NB4 (cell line): ENCODE data around the gene BLVRA.

Source experiments
- DNase-seq: peaks from one replicate; pipeline ENCODE4 v3.0.0; 2010; ENCODE audit warnings: low read depth
- H3K4me3 ChIP-seq: one replicate; pipeline ENCODE4 v1.5.1; 2011; ENCODE audit warnings: mild to moderate bottlenecking, low read depth, low read length, moderate library complexity
- CTCF ChIP-seq: IDR thresholded peaks from one replicate; pipeline ENCODE4 v1.5.1; 2012; ENCODE audit warnings: low read depth, low read length
- MAX ChIP-seq: IDR thresholded peaks from 2 replicates; pipeline ENCODE4 v1.6.1; 2011; ENCODE audit warnings: low read depth, low read length
- MYC ChIP-seq: IDR thresholded peaks from 2 replicates; pipeline ENCODE4 v1.6.1; 2011; ENCODE audit warnings: low read depth, low read length
- POLR2A ChIP-seq: IDR thresholded peaks from 2 replicates; pipeline ENCODE4 v1.6.1; 2011; ENCODE audit warnings: mild to moderate bottlenecking; ENCODE audit not compliant: insufficient read length; ENCODE audit errors: extremely low read depth

BLVRA gene

GRCh38 chr7:43761938-43762692, 3.6 kb downstream of the BLVRA start:
- TF ChIP-seq POLR2A (no peak), CTCF (no peak), MAX (no peak), MYC (no peak)
- no peak for DNase-seq
- no peak overlapping the region for H3K4me3 ChIP-seq

DNA sequence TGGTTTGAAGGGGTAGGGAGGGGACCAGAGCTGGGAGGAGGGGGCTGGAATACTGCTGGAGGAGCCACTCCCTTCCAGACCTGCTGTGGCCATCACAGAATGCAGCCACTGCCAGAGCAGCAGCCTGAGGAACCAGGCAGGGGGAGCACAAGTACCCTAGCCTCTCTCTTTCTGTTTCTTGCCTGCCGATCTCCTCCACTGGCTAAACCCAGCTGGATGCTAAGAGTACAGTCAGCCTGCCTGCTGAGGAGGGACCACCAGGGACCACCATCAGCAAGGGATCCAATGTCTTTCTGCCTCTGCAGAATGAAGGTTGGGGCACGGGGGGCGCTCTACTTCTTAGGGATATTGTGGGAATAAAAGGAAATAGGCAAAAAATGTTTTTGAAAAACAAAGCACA, 4.7 kb downstream of the BLVRA start:
- TF ChIP-seq MAX (no peak), POLR2A (no peak), MYC (no peak), CTCF (no peak)
- no peak overlapping the region for H3K4me3 ChIP-seq
- no peak for DNase-seq

DNA sequence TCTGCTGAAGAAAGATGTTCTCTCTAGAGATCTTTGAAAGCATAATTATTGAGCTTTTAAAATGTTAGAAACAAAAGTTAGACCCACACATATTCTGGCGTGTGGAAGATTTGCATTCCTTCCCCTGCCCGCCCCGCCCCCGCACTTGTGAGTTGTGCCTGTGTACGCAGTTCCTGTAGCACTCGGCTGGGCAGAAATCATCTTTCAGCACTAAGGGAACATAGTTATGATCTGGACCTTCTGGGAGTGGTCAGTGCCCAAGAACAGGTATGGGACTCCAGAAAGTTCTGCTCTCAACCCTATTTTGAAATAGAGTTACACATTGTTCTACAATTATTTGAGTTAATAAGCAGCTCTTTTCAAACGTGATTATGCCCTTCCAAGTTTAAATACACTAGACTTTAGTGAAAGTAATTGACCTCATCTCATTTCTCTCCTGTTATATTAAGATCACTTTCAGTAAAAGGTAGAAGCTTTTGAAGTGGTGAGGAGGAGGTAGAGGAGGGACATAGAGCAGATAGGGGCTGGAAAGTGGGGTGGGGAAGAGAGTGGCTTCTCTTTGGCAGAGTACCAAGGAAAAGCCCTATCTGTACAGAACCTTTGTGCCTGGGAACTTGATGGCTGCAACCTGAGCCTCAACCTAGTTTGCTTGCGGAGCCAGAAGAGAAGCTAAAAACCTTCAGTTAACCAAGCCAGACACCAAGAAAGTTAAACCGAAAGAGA, 5.7 kb downstream of the BLVRA start:
- no peak overlapping the region for H3K4me3 ChIP-seq
- DNase-seq, result no peak
- TF ChIP-seq CTCF (no peak), MYC (no peak), MAX (no peak)

DNA sequence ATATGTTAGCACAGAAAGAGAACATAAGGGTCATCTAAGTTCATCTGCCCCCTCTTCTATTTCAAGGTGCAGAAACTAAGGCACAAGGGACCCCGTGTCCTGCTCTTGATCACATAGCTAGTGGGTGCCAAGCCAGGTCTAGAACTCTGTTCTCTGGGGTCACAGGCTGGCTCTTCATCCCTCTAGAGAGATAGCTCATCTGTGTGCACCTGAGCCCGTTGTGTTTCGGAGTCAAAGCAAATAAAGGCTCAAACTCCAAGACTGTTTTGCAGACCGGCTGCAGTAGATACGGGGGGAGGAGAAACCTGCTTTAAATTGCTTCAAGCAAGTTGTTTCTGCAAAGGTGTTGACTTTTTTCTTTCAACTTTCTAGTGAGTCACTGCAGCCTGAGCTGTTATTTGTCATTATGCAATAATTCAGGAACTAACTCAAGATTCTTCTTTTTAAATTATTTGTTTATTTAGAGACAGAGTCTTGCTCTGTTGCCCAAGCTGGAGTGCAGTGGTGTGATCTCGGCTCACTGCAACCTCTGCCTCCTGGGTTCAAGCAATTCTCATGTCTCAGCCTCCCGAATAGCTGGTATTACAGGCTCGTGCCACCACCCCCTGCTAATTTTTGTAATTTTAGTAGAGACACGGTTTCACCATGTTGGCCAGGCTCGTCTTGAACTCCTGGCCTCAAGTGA, 6.5 kb downstream of the BLVRA start:
- TF ChIP-seq MAX (no peak), POLR2A (no peak), MYC (no peak), CTCF (no peak)
- H3K4me3 ChIP-seq, result no peak overlapping the region
- peak; percentile 34 for DNase-seq

DNA sequence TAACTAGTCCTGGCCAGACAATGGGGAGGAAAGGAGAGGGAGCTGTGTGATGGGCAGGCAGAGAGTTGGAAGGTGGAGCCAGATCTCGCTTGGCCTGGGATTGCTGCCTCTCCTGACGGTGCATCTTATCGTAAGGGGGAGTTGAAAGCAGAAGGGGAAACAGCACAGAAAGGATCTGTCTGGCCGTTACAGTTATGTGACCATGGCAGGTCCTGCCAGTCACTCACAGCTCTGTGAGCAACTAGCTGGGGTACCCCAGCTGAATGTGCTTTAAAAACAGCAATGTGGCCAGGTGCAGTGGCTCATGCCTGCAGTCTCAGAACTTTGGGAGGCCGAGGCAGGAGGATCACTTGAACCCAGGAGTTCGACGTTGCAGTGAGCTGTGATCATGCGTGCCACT, 8.1 kb downstream of the BLVRA start:
- DNase-seq, result no peak
- TF ChIP-seq MAX, result no peak
- no peak for TF ChIP-seq CTCF
- TF ChIP-seq MYC, result no peak
- no peak for TF ChIP-seq POLR2A
- H3K4me3 ChIP-seq, result no peak overlapping the region
